ENCODE data around the gene NECAB3. TPM values are rescaled to one million over a fixed set of nuclear protein-coding genes. Genes with fewer than 3 reads are reported as not detected.

NECAB3 gene
- total and polyA plus RNA-seq, 2 of the 13 experiments (the other 11 are each of a cell fraction or from before 2014, with no cell fraction given), result 61.5 to 65.5 TPM

DNA sequence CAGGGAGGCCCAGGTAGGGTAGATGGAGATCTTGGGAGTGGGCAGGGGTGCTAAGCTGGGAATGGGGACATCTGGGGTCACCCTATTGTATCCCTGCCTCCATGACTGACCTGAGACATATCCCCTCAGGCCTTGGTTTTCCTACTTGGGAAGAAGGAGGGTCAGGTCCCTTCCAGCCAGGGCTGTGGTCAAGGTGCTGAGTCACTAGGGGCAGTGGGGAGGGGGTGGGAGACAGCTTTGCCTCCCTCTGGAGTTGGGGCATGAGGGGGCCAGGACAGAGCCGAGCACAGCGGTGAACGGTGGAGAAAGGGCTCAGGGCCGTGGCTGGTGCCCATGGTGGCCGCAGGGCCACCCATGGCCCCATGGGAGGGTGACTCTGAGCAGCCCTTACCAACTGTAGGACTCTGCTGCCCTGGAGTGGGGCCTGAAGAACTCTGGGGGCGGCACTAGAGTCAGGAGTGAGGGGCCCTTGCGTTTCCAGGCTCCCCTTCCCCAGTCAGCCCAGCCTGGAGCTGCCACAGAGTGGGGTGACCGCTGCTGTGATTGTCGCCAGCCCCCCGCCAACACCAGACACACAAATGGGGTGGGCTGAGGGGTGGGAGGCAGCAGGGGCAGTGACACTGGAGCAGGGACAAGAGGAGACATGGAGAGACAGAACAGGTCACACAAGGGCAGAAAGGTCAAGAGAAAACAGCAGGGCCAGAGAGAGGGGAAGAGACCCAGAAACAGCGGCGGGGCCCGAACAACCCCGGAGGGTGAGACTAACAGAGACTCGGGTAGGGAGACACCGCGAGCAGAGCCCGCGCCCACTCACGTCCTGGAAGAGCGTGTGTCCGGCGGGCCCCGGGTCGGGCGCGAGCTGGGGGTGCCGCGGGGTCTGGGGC lies 576 bp downstream of the NECAB3 start (continued):
- TF ChIP-seq, protein P1, sequence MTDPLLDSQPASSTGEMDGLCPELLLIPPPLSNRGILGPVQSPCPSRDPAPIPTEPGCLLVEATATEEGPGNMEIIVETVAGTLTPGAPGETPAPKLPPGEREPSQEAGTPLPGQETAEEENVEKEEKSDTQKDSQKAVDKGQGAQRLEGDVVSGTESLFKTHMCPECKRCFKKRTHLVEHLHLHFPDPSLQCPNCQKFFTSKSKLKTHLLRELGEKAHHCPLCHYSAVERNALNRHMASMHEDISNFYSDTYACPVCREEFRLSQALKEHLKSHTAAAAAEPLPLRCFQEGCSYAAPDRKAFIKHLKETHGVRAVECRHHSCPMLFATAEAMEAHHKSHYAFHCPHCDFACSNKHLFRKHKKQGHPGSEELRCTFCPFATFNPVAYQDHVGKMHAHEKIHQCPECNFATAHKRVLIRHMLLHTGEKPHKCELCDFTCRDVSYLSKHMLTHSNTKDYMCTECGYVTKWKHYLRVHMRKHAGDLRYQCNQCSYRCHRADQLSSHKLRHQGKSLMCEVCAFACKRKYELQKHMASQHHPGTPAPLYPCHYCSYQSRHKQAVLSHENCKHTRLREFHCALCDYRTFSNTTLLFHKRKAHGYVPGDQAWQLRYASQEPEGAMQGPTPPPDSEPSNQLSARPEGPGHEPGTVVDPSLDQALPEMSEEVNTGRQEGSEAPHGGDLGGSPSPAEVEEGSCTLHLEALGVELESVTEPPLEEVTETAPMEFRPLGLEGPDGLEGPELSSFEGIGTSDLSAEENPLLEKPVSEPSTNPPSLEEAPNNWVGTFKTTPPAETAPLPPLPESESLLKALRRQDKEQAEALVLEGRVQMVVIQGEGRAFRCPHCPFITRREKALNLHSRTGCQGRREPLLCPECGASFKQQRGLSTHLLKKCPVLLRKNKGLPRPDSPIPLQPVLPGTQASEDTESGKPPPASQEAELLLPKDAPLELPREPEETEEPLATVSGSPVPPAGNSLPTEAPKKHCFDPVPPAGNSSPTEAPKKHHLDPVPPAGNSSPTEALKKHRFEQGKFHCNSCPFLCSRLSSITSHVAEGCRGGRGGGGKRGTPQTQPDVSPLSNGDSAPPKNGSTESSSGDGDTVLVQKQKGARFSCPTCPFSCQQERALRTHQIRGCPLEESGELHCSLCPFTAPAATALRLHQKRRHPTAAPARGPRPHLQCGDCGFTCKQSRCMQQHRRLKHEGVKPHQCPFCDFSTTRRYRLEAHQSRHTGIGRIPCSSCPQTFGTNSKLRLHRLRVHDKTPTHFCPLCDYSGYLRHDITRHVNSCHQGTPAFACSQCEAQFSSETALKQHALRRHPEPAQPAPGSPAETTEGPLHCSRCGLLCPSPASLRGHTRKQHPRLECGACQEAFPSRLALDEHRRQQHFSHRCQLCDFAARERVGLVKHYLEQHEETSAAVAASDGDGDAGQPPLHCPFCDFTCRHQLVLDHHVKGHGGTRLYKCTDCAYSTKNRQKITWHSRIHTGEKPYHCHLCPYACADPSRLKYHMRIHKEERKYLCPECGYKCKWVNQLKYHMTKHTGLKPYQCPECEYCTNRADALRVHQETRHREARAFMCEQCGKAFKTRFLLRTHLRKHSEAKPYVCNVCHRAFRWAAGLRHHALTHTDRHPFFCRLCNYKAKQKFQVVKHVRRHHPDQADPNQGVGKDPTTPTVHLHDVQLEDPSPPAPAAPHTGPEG (CRISPR knock-in tag; IDR thresholded peaks at IDR 0.05), result 0 out of 2 replicates have a peak, but pooled peaks have one; percentile 17
- TF ChIP-seq, protein P2, sequence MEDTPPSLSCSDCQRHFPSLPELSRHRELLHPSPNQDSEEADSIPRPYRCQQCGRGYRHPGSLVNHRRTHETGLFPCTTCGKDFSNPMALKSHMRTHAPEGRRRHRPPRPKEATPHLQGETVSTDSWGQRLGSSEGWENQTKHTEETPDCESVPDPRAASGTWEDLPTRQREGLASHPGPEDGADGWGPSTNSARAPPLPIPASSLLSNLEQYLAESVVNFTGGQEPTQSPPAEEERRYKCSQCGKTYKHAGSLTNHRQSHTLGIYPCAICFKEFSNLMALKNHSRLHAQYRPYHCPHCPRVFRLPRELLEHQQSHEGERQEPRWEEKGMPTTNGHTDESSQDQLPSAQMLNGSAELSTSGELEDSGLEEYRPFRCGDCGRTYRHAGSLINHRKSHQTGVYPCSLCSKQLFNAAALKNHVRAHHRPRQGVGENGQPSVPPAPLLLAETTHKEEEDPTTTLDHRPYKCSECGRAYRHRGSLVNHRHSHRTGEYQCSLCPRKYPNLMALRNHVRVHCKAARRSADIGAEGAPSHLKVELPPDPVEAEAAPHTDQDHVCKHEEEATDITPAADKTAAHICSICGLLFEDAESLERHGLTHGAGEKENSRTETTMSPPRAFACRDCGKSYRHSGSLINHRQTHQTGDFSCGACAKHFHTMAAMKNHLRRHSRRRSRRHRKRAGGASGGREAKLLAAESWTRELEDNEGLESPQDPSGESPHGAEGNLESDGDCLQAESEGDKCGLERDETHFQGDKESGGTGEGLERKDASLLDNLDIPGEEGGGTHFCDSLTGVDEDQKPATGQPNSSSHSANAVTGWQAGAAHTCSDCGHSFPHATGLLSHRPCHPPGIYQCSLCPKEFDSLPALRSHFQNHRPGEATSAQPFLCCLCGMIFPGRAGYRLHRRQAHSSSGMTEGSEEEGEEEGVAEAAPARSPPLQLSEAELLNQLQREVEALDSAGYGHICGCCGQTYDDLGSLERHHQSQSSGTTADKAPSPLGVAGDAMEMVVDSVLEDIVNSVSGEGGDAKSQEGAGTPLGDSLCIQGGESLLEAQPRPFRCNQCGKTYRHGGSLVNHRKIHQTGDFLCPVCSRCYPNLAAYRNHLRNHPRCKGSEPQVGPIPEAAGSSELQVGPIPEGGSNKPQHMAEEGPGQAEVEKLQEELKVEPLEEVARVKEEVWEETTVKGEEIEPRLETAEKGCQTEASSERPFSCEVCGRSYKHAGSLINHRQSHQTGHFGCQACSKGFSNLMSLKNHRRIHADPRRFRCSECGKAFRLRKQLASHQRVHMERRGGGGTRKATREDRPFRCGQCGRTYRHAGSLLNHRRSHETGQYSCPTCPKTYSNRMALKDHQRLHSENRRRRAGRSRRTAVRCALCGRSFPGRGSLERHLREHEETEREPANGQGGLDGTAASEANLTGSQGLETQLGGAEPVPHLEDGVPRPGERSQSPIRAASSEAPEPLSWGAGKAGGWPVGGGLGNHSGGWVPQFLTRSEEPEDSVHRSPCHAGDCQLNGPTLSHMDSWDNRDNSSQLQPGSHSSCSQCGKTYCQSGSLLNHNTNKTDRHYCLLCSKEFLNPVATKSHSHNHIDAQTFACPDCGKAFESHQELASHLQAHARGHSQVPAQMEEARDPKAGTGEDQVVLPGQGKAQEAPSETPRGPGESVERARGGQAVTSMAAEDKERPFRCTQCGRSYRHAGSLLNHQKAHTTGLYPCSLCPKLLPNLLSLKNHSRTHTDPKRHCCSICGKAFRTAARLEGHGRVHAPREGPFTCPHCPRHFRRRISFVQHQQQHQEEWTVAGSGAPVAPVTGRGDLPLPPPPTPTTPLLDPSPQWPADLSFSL (CRISPR knock-in tag; IDR thresholded peaks at IDR 0.05), result no peak
- TF ChIP-seq ZNF772 (CRISPR knock-in tag; IDR thresholded peaks at IDR 0.05), result 0 out of 2 replicates have a peak, but pooled peaks have one; percentile 35
- no peak for TF ChIP-seq IKZF1 (IDR thresholded peaks at IDR 0.05)
